ENCODE measurements around the gene SPRY1.
A peak's percentile ranks its signal among the peaks of the same experiment; 100 is the strongest.

GRCh38 chr4:123398066-123398852 lies 1.7 kb downstream of the SPRY1 start:
- TF ChIP-seq, protein P1, sequence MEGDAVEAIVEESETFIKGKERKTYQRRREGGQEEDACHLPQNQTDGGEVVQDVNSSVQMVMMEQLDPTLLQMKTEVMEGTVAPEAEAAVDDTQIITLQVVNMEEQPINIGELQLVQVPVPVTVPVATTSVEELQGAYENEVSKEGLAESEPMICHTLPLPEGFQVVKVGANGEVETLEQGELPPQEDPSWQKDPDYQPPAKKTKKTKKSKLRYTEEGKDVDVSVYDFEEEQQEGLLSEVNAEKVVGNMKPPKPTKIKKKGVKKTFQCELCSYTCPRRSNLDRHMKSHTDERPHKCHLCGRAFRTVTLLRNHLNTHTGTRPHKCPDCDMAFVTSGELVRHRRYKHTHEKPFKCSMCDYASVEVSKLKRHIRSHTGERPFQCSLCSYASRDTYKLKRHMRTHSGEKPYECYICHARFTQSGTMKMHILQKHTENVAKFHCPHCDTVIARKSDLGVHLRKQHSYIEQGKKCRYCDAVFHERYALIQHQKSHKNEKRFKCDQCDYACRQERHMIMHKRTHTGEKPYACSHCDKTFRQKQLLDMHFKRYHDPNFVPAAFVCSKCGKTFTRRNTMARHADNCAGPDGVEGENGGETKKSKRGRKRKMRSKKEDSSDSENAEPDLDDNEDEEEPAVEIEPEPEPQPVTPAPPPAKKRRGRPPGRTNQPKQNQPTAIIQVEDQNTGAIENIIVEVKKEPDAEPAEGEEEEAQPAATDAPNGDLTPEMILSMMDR (IDR thresholded peaks at IDR 0.05) = peak; percentile 44 to 86 (median 72)
- TF ChIP-seq POLR2A (IDR thresholded peaks at IDR 0.05) = no peak

Data from tibial nerve (tissue), 3 donors.